GM19043 (cell line): ENCODE measurements around the gene AJUBA.
"Not testable (repeated sequence)": the region's sequence is repeated elsewhere in the genome, so short reads cannot be mapped to it uniquely, and the experiment has no call there.

Source experiments
- ATAC-seq: cut with Tn5 transposase; IDR thresholded peaks from one replicate; pipeline ENCODE4 v1.9.1; 2021; ENCODE audit warnings: low read depth; ENCODE audit not compliant: unreplicated experiment

Gene AJUBA

GRCh38 chr14:23006544-23007419, 24.4 kb upstream of the AJUBA start:
- ATAC-seq = peak; percentile 97

DNA sequence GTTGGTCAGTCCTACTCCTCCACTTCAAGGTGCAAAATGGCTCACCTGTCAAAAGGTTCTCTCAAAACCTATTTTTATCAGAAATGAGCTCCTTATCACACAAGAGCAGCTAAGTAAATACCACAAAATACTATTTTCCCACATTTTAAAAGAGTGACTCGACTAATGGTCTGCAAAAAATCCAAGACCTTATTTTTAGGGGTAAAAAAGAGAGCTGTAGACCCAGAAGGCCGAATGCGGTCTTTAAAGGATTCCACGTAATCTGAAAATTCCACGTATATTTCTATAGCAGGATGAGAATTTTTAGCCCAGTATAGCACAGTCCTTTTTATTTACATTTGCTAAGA, 23.8 kb upstream of the AJUBA start:
- ATAC-seq = no peak

GRCh38 chr14:23005451-23006187, 23.3 kb upstream of the AJUBA start:
- no peak for ATAC-seq

- not testable (repeated sequence) for ATAC-seq
These were observed 21.9 kb upstream of the AJUBA start for GRCh38 chr14:23004274-23004673.

GRCh38 chr14:23002592-23002991, 20.2 kb upstream of the AJUBA start:
- ATAC-seq = no peak

DNA sequence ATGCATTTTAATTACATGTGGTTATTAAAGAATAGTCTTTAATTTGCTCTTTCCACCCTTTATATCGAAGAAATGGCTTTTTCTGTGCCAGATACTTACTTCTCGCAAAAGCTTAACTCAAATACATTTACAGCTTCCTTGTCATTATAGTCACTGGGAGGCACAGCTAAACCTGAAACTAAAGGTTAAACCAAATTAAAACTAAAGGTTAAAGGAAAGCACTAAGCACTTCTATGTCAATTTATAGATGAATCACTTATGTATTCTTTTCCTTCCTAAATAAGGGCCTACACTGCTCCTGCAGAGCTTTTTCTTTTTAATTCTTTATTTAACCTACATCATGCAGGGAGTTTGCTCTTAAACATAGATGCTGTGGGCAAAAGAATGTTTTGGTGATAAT, 18.5 kb upstream of the AJUBA start:
- no peak for ATAC-seq

DNA sequence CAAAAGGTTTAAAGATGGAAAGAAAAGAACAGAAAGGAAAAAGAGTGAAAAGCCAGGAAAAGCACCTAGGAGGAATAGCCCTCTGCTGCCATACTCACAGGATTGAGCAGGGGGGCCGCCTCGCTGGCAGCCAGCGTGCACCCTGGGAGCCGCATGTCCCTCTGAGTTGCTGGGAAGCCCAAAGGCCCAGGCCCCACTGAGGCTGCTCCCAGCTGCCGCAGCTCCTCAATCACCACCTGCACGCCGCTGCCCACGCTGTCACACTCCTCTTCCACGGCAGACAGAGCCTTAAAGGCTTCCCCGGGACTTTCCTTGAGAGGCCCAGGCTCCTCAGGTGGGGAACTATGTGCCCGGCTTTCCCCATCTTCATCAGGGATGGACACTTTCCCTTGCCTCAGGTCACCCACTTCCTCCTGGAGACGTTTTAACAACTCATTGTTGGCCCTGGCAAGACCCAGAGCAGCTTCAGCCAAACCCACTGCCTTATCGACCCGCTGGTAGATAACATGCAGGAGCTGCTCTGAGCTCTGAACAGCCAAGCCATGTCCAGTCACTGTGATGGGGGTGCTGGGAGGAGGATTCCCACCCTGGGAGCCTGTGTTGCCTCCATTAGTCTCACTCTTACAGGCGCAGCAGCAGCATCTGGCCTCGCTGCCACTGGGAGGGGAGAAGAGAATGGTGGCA, 16.1 kb upstream of the AJUBA start:
- ATAC-seq = no peak

DNA sequence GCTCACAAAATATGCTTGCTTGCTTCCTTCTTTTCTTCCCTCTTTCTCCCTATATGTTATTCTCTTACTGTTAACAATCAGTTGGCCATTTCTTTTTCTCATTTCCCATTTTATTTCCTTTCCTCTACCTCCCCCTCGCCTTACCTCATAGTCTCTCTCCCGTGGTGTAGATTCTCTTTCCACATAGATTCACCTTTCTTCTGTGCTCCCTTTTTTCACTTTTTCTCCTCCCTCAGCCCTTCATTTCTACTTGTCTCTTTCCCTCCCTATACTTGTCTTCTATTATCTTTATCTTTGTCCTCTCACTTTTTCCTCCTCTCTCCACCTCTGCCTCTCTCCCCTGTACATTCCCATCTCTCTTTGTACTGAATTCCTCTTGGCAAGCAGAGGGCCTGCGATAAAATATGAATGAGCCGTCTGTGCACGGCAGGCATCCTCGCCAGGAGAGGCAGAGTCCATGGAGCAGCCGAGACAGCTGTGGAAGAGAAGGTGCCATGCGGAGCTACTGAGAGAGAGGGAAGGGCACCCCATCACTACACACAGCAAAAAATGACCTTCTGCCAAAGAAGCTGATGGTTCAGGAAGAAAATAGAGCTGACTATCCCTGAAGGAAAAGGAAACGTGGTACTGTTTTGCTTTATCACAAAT, 15.4 kb upstream of the AJUBA start:
- no peak for ATAC-seq

DNA sequence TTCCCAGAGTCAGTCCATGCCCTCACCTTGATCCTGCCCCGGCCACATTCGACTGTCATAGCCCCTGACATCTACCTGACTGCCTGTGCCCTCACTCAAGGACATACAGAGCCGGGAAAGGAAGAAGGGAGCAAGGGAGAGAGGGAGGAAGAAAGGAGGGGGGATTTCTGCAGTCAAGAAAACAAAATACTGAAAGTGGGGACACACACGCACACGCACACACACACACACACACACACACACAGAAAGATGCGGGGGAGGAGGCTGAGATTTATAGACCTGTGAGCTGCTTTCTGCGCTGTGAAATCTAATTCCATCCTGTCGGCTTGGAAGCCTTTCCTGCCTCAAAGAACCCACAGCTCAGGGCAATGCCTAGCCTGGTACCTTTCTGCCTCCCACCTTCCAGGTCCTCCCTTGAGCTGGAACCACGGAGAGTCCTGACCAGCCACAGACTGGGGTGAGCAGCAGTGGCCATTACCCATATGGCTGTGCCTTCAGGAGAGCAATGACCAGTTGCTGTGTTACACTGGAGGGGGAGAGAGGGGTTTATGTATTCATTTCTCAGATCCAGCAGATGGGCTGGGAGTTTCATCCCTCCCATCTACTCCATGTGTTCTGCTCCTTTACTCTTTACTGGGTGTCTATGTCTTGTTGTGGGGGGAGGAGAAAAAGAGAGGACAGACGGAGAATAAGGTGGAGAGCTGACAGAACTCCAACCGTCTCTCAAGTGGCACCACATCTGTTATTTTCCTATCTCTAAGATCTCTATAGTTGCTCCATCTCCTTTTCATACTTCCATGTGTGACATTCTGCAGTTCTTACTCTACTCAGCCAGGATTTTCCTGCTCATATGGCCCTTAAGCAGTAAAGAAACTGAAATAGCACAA, 14.7 kb upstream of the AJUBA start:
- ATAC-seq = no peak

GRCh38 chr14:22995889-22996625, 13.7 kb upstream of the AJUBA start:
- ATAC-seq = no peak

GRCh38 chr14:22994762-22995275, 12.5 kb upstream of the AJUBA start:
- ATAC-seq = no peak

DNA sequence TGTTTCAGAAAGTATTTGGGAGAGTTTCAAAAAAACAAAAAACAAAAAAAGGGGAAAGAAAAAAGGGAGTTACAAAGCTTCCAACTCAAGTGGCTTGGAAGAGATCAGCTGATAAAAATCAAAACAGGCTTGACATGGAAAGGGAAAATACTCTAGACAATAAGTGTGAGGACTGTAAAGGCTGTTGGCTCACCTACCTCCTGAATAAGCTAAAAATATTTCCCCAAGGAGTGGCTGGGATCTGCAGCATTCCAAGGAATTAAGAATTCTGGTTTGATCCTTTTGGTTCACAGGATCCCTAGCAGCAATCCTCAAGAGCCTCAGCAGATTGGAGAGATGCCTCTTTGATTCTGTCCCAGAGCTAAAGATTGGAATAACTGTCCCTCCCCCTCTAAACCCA, 11.2 kb upstream of the AJUBA start:
- no peak for ATAC-seq

GRCh38 chr14:22991852-22992251, 9.5 kb upstream of the AJUBA start:
- ATAC-seq = no peak

DNA sequence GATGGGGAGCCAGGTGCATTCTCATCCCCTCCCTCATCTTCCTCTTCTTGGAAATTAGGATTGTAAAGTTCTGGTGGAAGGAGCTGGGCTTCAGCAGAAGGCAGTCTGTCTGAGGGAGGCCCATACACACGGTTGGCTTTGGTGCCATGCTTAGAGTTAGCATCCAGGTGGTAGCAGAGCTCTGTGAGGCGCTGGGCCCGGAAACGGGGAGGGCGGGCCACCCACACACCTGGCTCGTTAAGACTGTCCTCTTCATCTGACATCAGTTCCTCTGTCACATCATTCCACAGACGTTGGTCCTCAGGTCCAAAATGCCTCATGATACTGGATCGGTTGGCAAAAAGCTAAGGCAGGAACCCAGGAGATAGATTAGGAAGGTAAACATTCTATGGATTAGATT, 4.9 kb upstream of the AJUBA start:
- no peak for ATAC-seq

DNA sequence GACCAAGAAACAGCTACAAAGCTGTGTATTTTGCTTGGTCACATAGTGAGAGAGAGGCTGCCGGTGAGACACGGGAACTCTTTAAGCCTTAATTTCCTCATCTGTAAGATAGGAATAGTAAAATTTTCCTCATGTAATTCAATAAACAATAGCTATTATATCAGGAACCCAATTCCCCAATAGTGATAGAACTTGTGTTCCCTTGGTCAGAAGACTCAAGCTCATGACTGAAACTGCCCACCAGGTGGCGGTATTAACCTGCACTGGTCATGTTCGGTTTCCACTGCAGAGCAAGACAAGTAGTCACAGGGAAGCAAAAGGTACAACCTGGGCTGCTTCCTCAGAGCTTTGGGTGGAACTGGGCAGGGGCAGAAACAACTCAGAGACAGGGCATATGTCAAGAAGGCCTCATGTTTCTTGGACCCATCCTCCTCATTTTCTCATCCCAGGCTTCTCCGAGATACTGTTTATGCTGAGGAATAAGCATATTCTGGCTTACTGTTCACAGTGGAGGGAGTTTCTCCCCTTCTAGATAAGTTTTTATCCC, 4.2 kb upstream of the AJUBA start:
- ATAC-seq = no peak

GRCh38 chr14:22985894-22986507, 3.6 kb upstream of the AJUBA start:
- no peak for ATAC-seq

DNA sequence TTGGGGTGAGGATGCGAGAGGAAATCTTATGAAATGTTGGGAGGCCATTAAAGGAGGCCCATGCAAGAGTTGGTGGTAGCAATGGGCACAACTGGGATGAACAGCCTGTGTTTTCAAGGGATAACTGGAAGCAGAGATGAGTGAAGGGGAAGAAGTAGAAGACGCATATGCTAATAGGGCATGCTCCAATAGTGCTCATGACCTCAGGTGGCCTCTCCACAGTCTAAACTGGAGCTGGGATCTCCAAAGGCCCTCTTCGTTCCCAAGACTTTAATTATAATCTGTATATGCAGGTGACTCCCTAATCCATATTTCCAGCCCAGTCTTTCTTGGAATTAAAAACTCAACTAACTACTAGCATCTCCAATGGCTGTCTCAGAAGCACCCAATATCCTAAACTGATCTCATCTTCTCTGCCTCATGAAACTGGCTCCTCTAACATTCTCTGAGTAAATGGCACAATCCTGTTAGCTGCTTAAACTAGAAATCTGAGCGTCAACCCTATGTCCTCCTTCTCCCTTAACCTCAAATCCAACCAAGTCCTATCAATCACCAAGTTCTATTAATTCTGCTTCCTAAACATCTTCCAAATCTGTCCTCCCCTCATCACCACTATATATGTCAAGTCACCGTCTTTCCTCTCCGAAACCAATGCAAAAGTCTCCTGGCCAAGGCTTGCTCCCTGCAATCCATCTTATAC, 2.8 kb upstream of the AJUBA start:
- ATAC-seq = no peak
